H1 (cell line): Measurements from ENCODE around the gene COX6A2. TPM values are rescaled to one million over a fixed set of nuclear protein-coding genes. Genes with fewer than 3 reads are reported as not detected.

Experiments used
- CHD2 ChIP-seq: IDR thresholded peaks from 2 replicates; pipeline ENCODE4 v1.6.1; 2012; ENCODE audit warnings: low read length, improper control_type of control experiment
- EGR1 ChIP-seq: IDR thresholded peaks from 2 replicates; pipeline ENCODE4 v1.6.1; 2011; ENCODE audit warnings: low read depth, low read length, borderline replicate concordance
- EP300 ChIP-seq, 2 experiments: IDR thresholded peaks; 1 replicate in 1 of 2; 2 replicates in 1 of 2; pipeline ENCODE4 v1.6.1; 2011 to 2012; ENCODE audit warnings: low read depth in 2 of 2, low read length in 2 of 2, mild to moderate bottlenecking in 2 of 2, borderline replicate concordance in 1 of 2, inconsistent platforms in 1 of 2, moderate library complexity in 1 of 2
- GTF2F1 ChIP-seq: IDR thresholded peaks from 2 replicates; pipeline ENCODE4 v1.6.1; 2012; ENCODE audit warnings: low read depth, low read length, improper control_type of control experiment, borderline replicate concordance
- HDAC2 ChIP-seq, 2 experiments: fragments of 300-600 bp in 1 of 2; sonication (generic) in 1 of 2; IDR thresholded peaks; 2 replicates each; pipeline ENCODE4 v1.6.1; 2011 to 2012; ENCODE audit warnings: low read depth in 2 of 2, low read length in 2 of 2, mild to moderate bottlenecking in 2 of 2, moderate library complexity in 2 of 2, borderline replicate concordance in 1 of 2, inconsistent platforms in 1 of 2
- JUN ChIP-seq: IDR thresholded peaks from 2 replicates; pipeline ENCODE4 v1.6.1; 2011; ENCODE audit warnings: low read depth, mild to moderate bottlenecking, improper control_type of control experiment, low read length
- JUND ChIP-seq: IDR thresholded peaks from 2 replicates; pipeline ENCODE4 v1.6.1; 2011; ENCODE audit warnings: mild to moderate bottlenecking, improper control_type of control experiment, low read length
- KDM1A ChIP-seq: fragments of 200-600, 300-600 bp; sonication (generic); IDR thresholded peaks from 2 replicates; pipeline ENCODE4 v1.7.1; 2016; ENCODE audit warnings: mild to moderate bottlenecking, low read length, borderline replicate concordance
- KDM5A ChIP-seq: fragments of 200-600 bp; IDR thresholded peaks from 2 replicates; pipeline ENCODE4 v1.7.1; 2012; ENCODE audit warnings: mild to moderate bottlenecking, low read length, inconsistent platforms, mixed read lengths
- MAFK ChIP-seq: IDR thresholded peaks from 2 replicates; pipeline ENCODE4 v1.6.1; 2012; ENCODE audit warnings: low read depth, mild to moderate bottlenecking, improper control_type of control experiment, low read length
- NANOG ChIP-seq: IDR thresholded peaks from 2 replicates; pipeline ENCODE4 v1.6.1; 2011; ENCODE audit warnings: low read length, low read depth, mild to moderate bottlenecking, inconsistent platforms; ENCODE audit not compliant: insufficient read depth, poor library complexity, severe bottlenecking
- POLR2A ChIP-seq, 2 experiments: IDR thresholded peaks; 1 replicate in 1 of 2; 2 replicates in 1 of 2; pipeline ENCODE4 v1.6.1; 2011; ENCODE audit warnings: low read depth in 2 of 2, low read length in 2 of 2, mild to moderate bottlenecking in 2 of 2; ENCODE audit errors: control extremely low read depth in 1 of 2
- RAD21 ChIP-seq, 2 experiments: IDR thresholded peaks in 1 of 2; conservative IDR thresholded peaks in 1 of 2; 2 replicates each; pipeline ENCODE4 v1.6.1; 2011; ENCODE audit warnings: low read depth in 2 of 2, low read length in 2 of 2, improper control_type of control experiment in 1 of 2, inconsistent platforms in 1 of 2, mild to moderate bottlenecking in 1 of 2, moderate library complexity in 1 of 2
- SIRT6 ChIP-seq: IDR thresholded peaks from one replicate; pipeline ENCODE4 v1.7.1; 2012; ENCODE audit warnings: low read length, inconsistent platforms
- SIX5 ChIP-seq: IDR thresholded peaks from 2 replicates; pipeline ENCODE4 v1.6.1; 2011; ENCODE audit warnings: mild to moderate bottlenecking, low read depth, low read length
- SP2 ChIP-seq: IDR thresholded peaks from 2 replicates; pipeline ENCODE4 v1.6.1; 2012; ENCODE audit warnings: mild to moderate bottlenecking, low read length, inconsistent platforms
- SP4 ChIP-seq: IDR thresholded peaks from 2 replicates; pipeline ENCODE4 v1.6.1; 2012; ENCODE audit warnings: low read length, inconsistent platforms
- TAF1 ChIP-seq: IDR thresholded peaks from 2 replicates; pipeline ENCODE4 v1.6.1; 2011; ENCODE audit warnings: mild to moderate bottlenecking, low read depth, low read length
- TCF12 ChIP-seq: IDR thresholded peaks from 2 replicates; pipeline ENCODE4 v1.6.1; 2011; ENCODE audit warnings: low read depth, mild to moderate bottlenecking, low read length
- polyA plus RNA-seq, 7 experiments: library from polyadenylated mRNA; depleted of rRNA in 3 of 7; stranded (reverse) in 5 of 7; unstranded in 2 of 7; fragments of >200 nt in 5 of 7; fragments of 200-250 nt in 2 of 7; gene quantifications; 1 replicate in 5 of 7; 2 replicates in 1 of 7; 4 replicates in 1 of 7; pipeline versions ENCODE4 v1.2.1 to v1.2.3, GENCODE V29; 2011 to 2013; ENCODE audit warnings: missing spikeins in 2 of 7, mixed read lengths in 2 of 7
- total RNA-seq: library from RNA; stranded (reverse); fragmentation: NEBNext Ultra II Directional; extraction: Animal tissue kit (Norgen Biotek cat#: 25700); gene quantifications from 2 replicates; pipeline ENCODE4 v1.2.1, GENCODE V29; 2021
- TF ChIP-seq, protein P1 (sequence below): IDR thresholded peaks from 2 replicates; pipeline ENCODE4 v1.6.1; 2012; ENCODE audit warnings: low read length, inconsistent platforms

Gene COX6A2
- total and polyA plus RNA-seq, 2 of the 8 experiments (the other 6 are each of a cell fraction or from before 2014, with no cell fraction given) = 0.79 TPM; not detected in 1

DNA sequence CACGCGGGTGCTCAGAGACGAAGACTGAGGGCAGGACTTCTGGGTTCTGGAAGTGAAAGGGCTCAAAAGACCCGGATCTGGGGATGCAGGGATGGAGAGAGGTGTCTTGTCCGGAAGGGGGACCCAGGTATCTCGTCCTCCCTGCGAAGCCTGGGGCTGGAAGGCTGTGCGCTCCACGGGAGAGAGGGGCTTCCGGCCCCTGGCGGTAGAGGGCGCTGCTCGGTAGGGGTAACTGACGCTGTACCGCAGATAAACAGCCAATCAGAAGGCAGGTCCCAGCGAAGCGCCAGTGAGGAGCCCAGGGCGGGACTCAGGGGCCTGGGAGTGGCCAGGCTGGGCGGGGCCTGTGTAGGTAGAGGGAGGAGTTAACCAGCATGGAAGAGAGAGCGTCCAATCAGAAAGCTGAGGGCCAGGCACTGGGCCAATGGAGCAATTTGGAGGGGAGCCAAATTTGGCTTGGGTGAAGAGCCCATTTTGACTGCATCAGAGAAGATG, 44.6 kb upstream of the COX6A2 start (continued):
- TF ChIP-seq SIRT6 = no peak
- TF ChIP-seq TAF1 = no peak
- peak in 1 of 2 experiments; percentile 80; a peak in 1 of 4 replicates for TF ChIP-seq HDAC2 (IDR thresholded peaks at IDR 0.05; ENCODE audit: borderline replicate concordance in 1 of 2, low read depth in 2 of 2, low read length in 2 of 2)
- TF ChIP-seq, protein P1, sequence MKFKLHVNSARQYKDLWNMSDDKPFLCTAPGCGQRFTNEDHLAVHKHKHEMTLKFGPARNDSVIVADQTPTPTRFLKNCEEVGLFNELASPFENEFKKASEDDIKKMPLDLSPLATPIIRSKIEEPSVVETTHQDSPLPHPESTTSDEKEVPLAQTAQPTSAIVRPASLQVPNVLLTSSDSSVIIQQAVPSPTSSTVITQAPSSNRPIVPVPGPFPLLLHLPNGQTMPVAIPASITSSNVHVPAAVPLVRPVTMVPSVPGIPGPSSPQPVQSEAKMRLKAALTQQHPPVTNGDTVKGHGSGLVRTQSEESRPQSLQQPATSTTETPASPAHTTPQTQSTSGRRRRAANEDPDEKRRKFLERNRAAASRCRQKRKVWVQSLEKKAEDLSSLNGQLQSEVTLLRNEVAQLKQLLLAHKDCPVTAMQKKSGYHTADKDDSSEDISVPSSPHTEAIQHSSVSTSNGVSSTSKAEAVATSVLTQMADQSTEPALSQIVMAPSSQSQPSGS = no peak
- no peak for TF ChIP-seq GTF2F1
- no peak for TF ChIP-seq POLR2A (IDR thresholded peaks at IDR 0.05; ENCODE audit: control extremely low read depth in 1 of 2, low read depth in 2 of 2, low read length in 2 of 2)
- no peak for TF ChIP-seq JUND
- TF ChIP-seq JUN = no peak
- no peak for TF ChIP-seq TCF12
- peak; percentile 40 to 46 for TF ChIP-seq RAD21 (IDR thresholded peaks at IDR 0.05 in 1 of 2, conservative IDR thresholded peaks at IDR 0.05 in 1 of 2; ENCODE audit: low read depth in 2 of 2, low read length in 2 of 2)
- TF ChIP-seq SP4 = peak; percentile 46; the same call in 1 of the 2 replicates
- no peak for TF ChIP-seq SIX5
- peak; percentile 97 for TF ChIP-seq KDM1A
- TF ChIP-seq EP300 (IDR thresholded peaks at IDR 0.05; ENCODE audit: borderline replicate concordance in 1 of 2, low read depth in 2 of 2, low read length in 2 of 2) = no peak
- TF ChIP-seq NANOG = no peak
- no peak for TF ChIP-seq SP2
- no peak for TF ChIP-seq CHD2
- TF ChIP-seq KDM5A = no peak
- TF ChIP-seq EGR1 = no peak
- no peak for TF ChIP-seq MAFK
